ENCODE data around the gene SPHKAP.

Gene SPHKAP

GRCh38 chr2:227990937-227991336 is 190.6 kb downstream of the SPHKAP start:
- TF ChIP-seq, protein P1, sequence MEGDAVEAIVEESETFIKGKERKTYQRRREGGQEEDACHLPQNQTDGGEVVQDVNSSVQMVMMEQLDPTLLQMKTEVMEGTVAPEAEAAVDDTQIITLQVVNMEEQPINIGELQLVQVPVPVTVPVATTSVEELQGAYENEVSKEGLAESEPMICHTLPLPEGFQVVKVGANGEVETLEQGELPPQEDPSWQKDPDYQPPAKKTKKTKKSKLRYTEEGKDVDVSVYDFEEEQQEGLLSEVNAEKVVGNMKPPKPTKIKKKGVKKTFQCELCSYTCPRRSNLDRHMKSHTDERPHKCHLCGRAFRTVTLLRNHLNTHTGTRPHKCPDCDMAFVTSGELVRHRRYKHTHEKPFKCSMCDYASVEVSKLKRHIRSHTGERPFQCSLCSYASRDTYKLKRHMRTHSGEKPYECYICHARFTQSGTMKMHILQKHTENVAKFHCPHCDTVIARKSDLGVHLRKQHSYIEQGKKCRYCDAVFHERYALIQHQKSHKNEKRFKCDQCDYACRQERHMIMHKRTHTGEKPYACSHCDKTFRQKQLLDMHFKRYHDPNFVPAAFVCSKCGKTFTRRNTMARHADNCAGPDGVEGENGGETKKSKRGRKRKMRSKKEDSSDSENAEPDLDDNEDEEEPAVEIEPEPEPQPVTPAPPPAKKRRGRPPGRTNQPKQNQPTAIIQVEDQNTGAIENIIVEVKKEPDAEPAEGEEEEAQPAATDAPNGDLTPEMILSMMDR (IDR thresholded peaks at IDR 0.05; ENCODE audit: control insufficient read depth, insufficient read depth, low read depth, low read length, missing control alignments) = no peak
- DNase-seq (ENCODE audit: low read depth) = no peak
- no peak overlapping the region for H3K4me3 ChIP-seq (ENCODE audit: control insufficient read depth, low read depth, low read length)

DNA sequence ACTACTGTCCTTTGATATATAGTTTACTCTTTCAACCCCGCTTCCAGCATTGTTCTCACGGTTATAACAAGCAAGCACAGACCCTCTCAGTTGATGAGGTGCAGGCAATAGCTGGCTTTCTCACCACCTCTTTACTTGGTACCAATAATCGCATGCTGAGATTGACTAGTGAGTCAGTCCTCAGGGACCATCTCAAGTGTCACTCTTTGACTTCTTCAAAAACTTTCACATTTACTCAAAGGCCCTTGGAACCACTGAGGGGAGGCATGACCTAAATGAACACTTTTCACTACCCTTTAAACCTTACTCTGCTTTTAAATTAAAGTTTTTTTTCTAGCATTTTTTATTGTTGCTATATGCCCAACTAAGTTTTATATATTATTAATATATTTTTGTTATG is 208.2 kb downstream of the SPHKAP start:
- TF ChIP-seq, protein P1 (IDR thresholded peaks at IDR 0.05; ENCODE audit: control insufficient read depth, insufficient read depth, low read depth, low read length, missing control alignments) = no peak
- DNase-seq (ENCODE audit: low read depth) = no peak

GRCh38 chr2:227971619-227972230 is 209.8 kb downstream of the SPHKAP start:
- DNase-seq (ENCODE audit: low read depth) = no peak

More for the DNA sequence above, 208.2 kb downstream of the SPHKAP start:
- no peak overlapping the region for H3K4me3 ChIP-seq (ENCODE audit: control insufficient read depth, low read depth, low read length)

GRCh38 chr2:227960317-227960716 is 221.2 kb downstream of the SPHKAP start:
- DNase-seq (ENCODE audit: low read depth) = no peak

More at GRCh38 chr2:227971619-227972230, 209.8 kb downstream of the SPHKAP start:
- H3K4me3 ChIP-seq (ENCODE audit: control insufficient read depth, low read depth, low read length) = no peak overlapping the region
- TF ChIP-seq, protein P1 (IDR thresholded peaks at IDR 0.05; ENCODE audit: control insufficient read depth, insufficient read depth, low read depth, low read length, missing control alignments) = no peak

DNA sequence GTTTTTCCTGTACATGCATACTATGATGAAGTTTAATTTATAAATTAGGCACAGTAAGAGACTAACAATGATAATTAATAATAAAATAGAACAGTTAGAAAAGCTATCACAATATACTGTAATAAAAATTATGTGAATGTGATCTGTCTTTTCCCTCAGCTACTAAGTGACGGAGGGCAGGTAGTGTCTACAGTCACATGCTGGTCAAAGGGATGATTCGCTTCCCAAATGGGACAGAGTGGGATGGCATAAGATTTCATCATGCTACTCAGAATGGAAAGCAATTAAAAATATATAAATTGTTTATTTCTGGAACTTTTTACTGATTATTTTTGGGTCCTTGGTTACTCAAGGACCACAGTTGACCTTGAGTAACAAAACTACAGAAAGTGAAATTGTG is 238.5 kb downstream of the SPHKAP start:
- no peak overlapping the region for H3K4me3 ChIP-seq (ENCODE audit: control insufficient read depth, low read depth, low read length)
- DNase-seq (ENCODE audit: low read depth) = no peak
- TF ChIP-seq, protein P1 (IDR thresholded peaks at IDR 0.05; ENCODE audit: control insufficient read depth, insufficient read depth, low read depth, low read length, missing control alignments) = no peak

More at GRCh38 chr2:227960317-227960716, 221.2 kb downstream of the SPHKAP start:
- H3K4me3 ChIP-seq (ENCODE audit: control insufficient read depth, low read depth, low read length) = no peak overlapping the region
- TF ChIP-seq, protein P1 (IDR thresholded peaks at IDR 0.05; ENCODE audit: control insufficient read depth, insufficient read depth, low read depth, low read length, missing control alignments) = no peak

DNA sequence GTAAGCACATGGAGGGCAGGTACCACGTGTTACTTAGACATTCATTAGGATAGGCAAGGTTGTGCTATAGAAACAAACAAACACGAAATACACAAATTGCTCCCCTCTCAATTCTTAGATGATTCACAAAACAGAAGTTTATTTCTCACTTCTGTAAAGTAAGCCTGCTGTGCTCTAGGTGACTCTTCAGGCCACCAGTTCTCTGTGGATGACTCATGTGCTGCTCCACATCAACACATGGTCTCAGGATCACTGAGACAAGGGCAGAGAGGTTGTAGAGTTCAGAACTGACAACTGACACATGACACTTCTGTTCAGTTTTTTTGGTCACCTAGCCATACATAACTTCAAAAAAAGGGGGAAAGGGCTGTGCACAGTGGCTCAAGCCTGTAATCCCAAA is 239.5 kb downstream of the SPHKAP start:
- TF ChIP-seq, protein P1 (IDR thresholded peaks at IDR 0.05; ENCODE audit: control insufficient read depth, insufficient read depth, low read depth, low read length, missing control alignments) = no peak
- no peak overlapping the region for H3K4me3 ChIP-seq (ENCODE audit: control insufficient read depth, low read depth, low read length)
- no peak for DNase-seq (ENCODE audit: low read depth)
